ENCODE data around the gene RAB44. TPM values are rescaled to one million over a fixed set of nuclear protein-coding genes. Genes with fewer than 3 reads are reported as not detected.

Gene RAB44
- total and polyA plus RNA-seq, 4 donors = 0.05 to 0.59 (median 0.06) TPM; not detected in 1

DNA sequence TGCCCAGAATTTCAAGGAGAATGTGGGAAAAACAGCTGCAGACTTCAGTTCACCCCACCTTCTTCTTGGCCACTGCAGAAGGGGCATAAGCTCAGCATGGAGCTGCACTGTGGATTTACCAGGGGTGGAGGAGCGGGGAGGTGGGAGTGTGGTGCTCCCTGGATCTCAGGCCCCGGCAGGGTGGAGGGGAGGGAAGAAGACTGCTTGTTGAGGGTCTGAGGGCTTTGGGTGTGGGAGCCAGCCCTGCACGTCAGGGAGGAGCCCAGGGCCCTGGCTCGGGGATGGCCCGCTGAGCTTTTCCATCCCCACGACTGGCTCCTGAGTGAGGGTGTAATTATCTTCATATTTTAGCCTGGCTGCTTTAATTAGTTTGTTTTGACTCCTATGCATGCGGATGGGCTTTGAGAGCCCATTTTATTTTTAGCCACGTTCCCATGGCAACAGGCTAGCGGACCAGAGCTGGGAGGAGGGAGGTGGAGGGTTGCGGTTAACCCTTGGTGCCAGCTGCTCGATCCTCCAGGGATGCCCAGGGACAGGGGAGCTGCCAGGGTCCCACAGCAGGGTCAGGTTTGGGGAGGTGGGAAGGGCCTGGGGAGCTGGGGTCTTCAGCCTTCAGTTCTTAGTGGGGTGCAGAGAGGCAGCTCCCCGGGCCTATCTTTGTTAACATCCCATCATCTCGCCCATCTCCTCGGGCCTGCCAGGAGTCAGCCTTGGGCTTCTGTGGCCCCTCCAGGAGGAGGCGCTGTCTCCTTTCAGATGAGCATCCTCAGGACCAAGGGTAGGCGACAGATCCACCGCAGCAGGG, 68.2 kb downstream of the RAB44 start:
- H3K9me3 ChIP-seq (ENCODE audit: control insufficient read depth, insufficient read depth, low read length) = no peaks in the 10 kb centered on the region
- DNase-seq (ENCODE audit: low read depth in 4 of 6, low spot score in 6 of 6) = peak in 5 of 6 donors; percentile 62 to 93 (median 79)
- H3K4me3 ChIP-seq (ENCODE audit: low read depth, low read length) = no peak overlapping the region
- no peak overlapping the region for H3K27ac ChIP-seq (ENCODE audit: low read depth, low read length)
- peaks cover 18% of the 10 kb centered on the region for H3K36me3 ChIP-seq (ENCODE audit: control insufficient read depth, insufficient read depth, low read length)
- peaks cover 67% of the 10 kb centered on the region for H3K4me1 ChIP-seq (ENCODE audit: control insufficient read depth, insufficient read depth, low read length)
- 18% methylated on average over 10 of the region's 17 CpGs for WGBS (ENCODE audit: insufficient coverage)
- no peaks in the 10 kb centered on the region for H3K27me3 ChIP-seq (ENCODE audit: control insufficient read depth, insufficient read depth, low read length)

DNA sequence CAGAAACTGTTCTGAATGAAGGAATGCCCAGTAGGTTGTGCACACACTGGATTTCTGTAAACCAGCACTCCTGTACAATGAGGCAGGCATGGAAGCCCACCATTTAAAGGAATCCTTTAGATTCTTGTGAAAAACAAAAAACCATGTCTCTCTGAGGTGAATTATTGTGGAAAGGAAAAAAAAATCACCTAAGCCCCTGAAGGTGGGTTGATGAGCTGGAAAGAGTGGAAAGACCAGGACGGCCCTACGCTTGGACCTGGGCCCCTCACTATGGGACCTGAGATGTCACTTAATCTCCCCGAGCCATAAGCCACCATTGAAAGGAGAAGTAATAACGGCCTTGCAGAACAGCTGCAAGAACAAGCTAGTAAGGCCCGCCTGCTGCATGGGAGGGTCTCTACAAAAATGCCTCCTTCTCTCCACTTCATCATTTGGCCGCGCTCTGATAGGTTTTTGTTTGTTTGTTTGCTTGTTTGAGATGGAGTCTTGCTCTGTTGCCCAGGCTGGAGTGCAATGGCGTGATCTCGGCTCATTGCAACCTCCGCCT, 68.8 kb downstream of the RAB44 start:
- no peak overlapping the region for H3K27ac ChIP-seq (ENCODE audit: low read depth, low read length)
- peaks cover 23% of the 10 kb centered on the region for H3K36me3 ChIP-seq (ENCODE audit: control insufficient read depth, insufficient read depth, low read length)
- peaks cover 66% of the 10 kb centered on the region for H3K4me1 ChIP-seq (ENCODE audit: control insufficient read depth, insufficient read depth, low read length)
- no peak for DNase-seq (ENCODE audit: low read depth in 4 of 6, low spot score in 6 of 6)
- H3K4me3 ChIP-seq (ENCODE audit: low read depth, low read length) = no peak overlapping the region
- H3K9me3 ChIP-seq (ENCODE audit: control insufficient read depth, insufficient read depth, low read length) = no peaks in the 10 kb centered on the region
- 70% methylated on average over 2 of the region's 10 CpGs for WGBS (ENCODE audit: insufficient coverage)
- H3K27me3 ChIP-seq (ENCODE audit: control insufficient read depth, insufficient read depth, low read length) = no peaks in the 10 kb centered on the region

DNA sequence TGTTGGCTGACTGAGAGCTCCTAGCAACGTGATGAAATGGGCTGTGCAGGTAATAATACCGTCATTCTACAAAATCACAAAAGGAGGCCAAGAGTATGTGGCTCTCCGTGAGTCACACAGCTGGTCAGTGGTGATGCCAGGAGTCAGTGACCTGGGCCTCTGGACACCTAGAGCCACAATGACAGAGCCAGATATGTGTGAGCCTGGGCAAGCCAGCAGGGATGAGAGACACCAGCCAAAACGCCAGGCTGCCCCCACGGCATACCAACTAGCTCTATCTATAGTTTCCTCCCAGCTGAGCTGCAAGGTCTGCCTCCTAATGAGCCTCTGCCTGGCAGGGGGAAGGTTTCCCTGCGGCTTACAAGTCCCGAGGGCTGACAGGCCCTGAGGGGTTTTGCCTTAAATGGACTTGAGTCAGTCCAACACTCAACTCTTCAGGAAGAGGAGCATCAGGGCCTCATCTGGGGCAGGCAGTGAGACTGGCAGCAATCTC, 71.6 kb downstream of the RAB44 start:
- H3K9me3 ChIP-seq (ENCODE audit: control insufficient read depth, insufficient read depth, low read length) = no peaks in the 10 kb centered on the region
- H3K27me3 ChIP-seq (ENCODE audit: control insufficient read depth, insufficient read depth, low read length) = no peaks in the 10 kb centered on the region
- H3K36me3 ChIP-seq (ENCODE audit: control insufficient read depth, insufficient read depth, low read length) = peaks cover 45% of the 10 kb centered on the region
- peak overlapping the region; percentile 74 for H3K27ac ChIP-seq (ENCODE audit: low read depth, low read length)
- peak in 2 of 6 donors; percentile 80 to 82 for DNase-seq (ENCODE audit: low read depth in 4 of 6, low spot score in 6 of 6)
- H3K4me1 ChIP-seq (ENCODE audit: control insufficient read depth, insufficient read depth, low read length) = peaks cover 85% of the 10 kb centered on the region
- no peak overlapping the region for H3K4me3 ChIP-seq (ENCODE audit: low read depth, low read length)
- 15% methylated on average over 4 of the region's 7 CpGs for WGBS (ENCODE audit: insufficient coverage)

GRCh38 chr6:36769676-36770499, 72.3 kb downstream of the RAB44 start:
- no peaks in the 10 kb centered on the region for H3K9me3 ChIP-seq (ENCODE audit: control insufficient read depth, insufficient read depth, low read length)
- no peak for DNase-seq (ENCODE audit: low read depth in 4 of 6, low spot score in 6 of 6)
- peaks cover 46% of the 10 kb centered on the region for H3K36me3 ChIP-seq (ENCODE audit: control insufficient read depth, insufficient read depth, low read length)
- peaks cover 87% of the 10 kb centered on the region for H3K4me1 ChIP-seq (ENCODE audit: control insufficient read depth, insufficient read depth, low read length)
- H3K27me3 ChIP-seq (ENCODE audit: control insufficient read depth, insufficient read depth, low read length) = no peaks in the 10 kb centered on the region
- H3K4me3 ChIP-seq (ENCODE audit: low read depth, low read length) = no peak overlapping the region
- 47% methylated on average over 17 of the region's 18 CpGs for WGBS (ENCODE audit: insufficient coverage)
- peak overlapping the region; percentile 74 for H3K27ac ChIP-seq (ENCODE audit: low read depth, low read length)

DNA sequence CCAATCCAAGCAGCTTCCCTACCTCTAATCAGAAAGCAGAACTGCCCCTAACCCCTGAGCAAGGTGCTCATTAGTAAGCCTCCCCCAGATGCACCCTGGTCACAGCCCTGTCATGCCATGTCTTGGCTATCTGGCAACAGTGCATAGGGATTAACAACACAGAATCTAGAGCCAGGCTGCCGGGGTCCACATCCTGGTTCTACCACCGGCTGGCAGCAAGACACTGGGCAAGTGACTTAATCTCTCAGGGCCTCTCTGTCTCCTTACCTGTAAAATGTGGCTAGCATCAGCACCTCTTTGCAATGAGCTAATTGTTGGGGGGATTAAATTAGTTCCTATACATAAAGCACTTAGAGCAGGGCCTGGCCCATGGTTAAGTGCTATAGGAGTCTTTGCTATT, 73.5 kb downstream of the RAB44 start:
- Histone ChIP-seq H3K27me3 (ENCODE audit: control insufficient read depth, insufficient read depth, low read length) (no peaks in the 10 kb centered on the region), H3K36me3 (ENCODE audit: control insufficient read depth, insufficient read depth, low read length) (peaks cover 44% of the 10 kb centered on the region), H3K27ac (ENCODE audit: low read depth, low read length) (no peak overlapping the region), H3K4me3 (ENCODE audit: low read depth, low read length) (no peak overlapping the region), H3K9me3 (ENCODE audit: control insufficient read depth, insufficient read depth, low read length) (no peaks in the 10 kb centered on the region), H3K4me1 (ENCODE audit: control insufficient read depth, insufficient read depth, low read length) (peaks cover 76% of the 10 kb centered on the region)
- no peak for DNase-seq (ENCODE audit: low read depth in 4 of 6, low spot score in 6 of 6)
- 80% methylated on average over 1 of the region's 2 CpGs for WGBS (ENCODE audit: insufficient coverage)

GRCh38 chr6:36772397-36772796, 74.8 kb downstream of the RAB44 start:
- peaks cover 76% of the 10 kb centered on the region for H3K4me1 ChIP-seq (ENCODE audit: control insufficient read depth, insufficient read depth, low read length)
- peak in 2 of 6 donors; percentile 52 to 61 for DNase-seq (ENCODE audit: low read depth in 4 of 6, low spot score in 6 of 6)
- no peaks in the 10 kb centered on the region for H3K27me3 ChIP-seq (ENCODE audit: control insufficient read depth, insufficient read depth, low read length)
- H3K36me3 ChIP-seq (ENCODE audit: control insufficient read depth, insufficient read depth, low read length) = peaks cover 55% of the 10 kb centered on the region
- 36% methylated on average over 7 of the region's 8 CpGs for WGBS (ENCODE audit: insufficient coverage)
- no peak overlapping the region for H3K4me3 ChIP-seq (ENCODE audit: low read depth, low read length)
- no peak overlapping the region for H3K27ac ChIP-seq (ENCODE audit: low read depth, low read length)
- H3K9me3 ChIP-seq (ENCODE audit: control insufficient read depth, insufficient read depth, low read length) = no peaks in the 10 kb centered on the region

DNA sequence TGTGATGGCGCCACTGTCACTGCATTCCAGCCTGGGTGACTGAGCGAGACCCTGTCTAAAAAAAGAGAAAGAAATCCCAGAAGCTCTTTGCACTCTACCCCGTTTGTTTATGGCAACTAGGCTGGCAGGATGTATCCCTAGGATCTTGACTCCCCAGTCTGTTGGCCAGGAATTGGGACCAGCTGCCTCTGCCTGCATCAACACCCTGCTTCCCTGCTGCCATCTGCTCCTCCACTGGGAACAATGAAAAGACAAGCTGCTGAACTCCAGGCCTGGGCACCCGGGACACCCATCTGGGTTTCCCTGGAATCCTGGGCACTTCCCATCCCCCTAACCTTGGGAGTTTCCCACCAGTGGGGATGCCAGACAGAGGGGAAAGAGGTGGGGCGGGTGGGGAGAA, 76.7 kb downstream of the RAB44 start:
- WGBS (ENCODE audit: insufficient coverage) = 90% methylated on average over 2 of the region's 5 CpGs
- Histone ChIP-seq H3K27ac (ENCODE audit: low read depth, low read length) (no peak overlapping the region), H3K4me1 (ENCODE audit: control insufficient read depth, insufficient read depth, low read length) (peaks cover 75% of the 10 kb centered on the region), H3K36me3 (ENCODE audit: control insufficient read depth, insufficient read depth, low read length) (peaks cover 59% of the 10 kb centered on the region), H3K4me3 (ENCODE audit: low read depth, low read length) (no peak overlapping the region), H3K9me3 (ENCODE audit: control insufficient read depth, insufficient read depth, low read length) (no peaks in the 10 kb centered on the region), H3K27me3 (ENCODE audit: control insufficient read depth, insufficient read depth, low read length) (no peaks in the 10 kb centered on the region)
- peak in 2 of 6 donors; percentile 46 to 90 for DNase-seq (ENCODE audit: low read depth in 4 of 6, low spot score in 6 of 6)

DNA sequence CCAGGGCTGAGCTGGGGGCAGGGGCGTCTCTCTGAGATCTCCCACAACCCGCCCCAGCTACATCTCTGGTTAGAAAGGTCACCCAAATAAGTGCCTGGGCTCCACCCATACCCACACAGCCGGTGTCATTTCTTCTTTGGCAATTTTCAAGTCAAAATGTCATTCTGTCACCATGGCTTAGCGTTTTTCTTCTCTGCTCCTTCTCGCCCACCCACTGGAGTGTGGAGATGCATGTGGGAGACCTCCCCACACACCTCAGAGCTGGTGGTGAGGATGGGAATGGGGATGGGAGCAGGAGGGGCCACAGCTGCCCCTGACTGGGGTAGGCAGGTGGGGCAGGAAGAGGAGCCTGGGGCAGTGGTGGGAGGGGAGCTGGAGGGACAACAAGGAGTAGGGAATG, 78.5 kb downstream of the RAB44 start:
- Histone ChIP-seq H3K4me3 (ENCODE audit: low read depth, low read length) (no peak overlapping the region), H3K27me3 (ENCODE audit: control insufficient read depth, insufficient read depth, low read length) (no peaks in the 10 kb centered on the region), H3K4me1 (ENCODE audit: control insufficient read depth, insufficient read depth, low read length) (peaks cover 64% of the 10 kb centered on the region), H3K27ac (ENCODE audit: low read depth, low read length) (no peak overlapping the region), H3K36me3 (ENCODE audit: control insufficient read depth, insufficient read depth, low read length) (peaks cover 59% of the 10 kb centered on the region), H3K9me3 (ENCODE audit: control insufficient read depth, insufficient read depth, low read length) (no peaks in the 10 kb centered on the region)
- no peak for DNase-seq (ENCODE audit: low read depth in 4 of 6, low spot score in 6 of 6)
- 92% methylated on average over 4 of the region's 5 CpGs for WGBS (ENCODE audit: insufficient coverage)

GRCh38 chr6:36777801-36778200, 80.2 kb downstream of the RAB44 start:
- Histone ChIP-seq H3K27ac (ENCODE audit: low read depth, low read length) (peak overlapping the region; percentile 16), H3K9me3 (ENCODE audit: control insufficient read depth, insufficient read depth, low read length) (no peaks in the 10 kb centered on the region), H3K27me3 (ENCODE audit: control insufficient read depth, insufficient read depth, low read length) (no peaks in the 10 kb centered on the region), H3K36me3 (ENCODE audit: control insufficient read depth, insufficient read depth, low read length) (peaks cover 46% of the 10 kb centered on the region), H3K4me3 (ENCODE audit: low read depth, low read length) (no peak overlapping the region), H3K4me1 (ENCODE audit: control insufficient read depth, insufficient read depth, low read length) (peaks cover 52% of the 10 kb centered on the region)
- WGBS (ENCODE audit: insufficient coverage) = 12% methylated on average over 4 of the region's 5 CpGs
- peak in 2 of 6 donors; percentile 71 to 94 for DNase-seq (ENCODE audit: low read depth in 4 of 6, low spot score in 6 of 6)

Measured in spinal cord (tissue), 10 donors.